Neural crest cell (in vitro differentiated cells): ENCODE data around the gene DACT1. TPM values are rescaled to one million over a fixed set of nuclear protein-coding genes. Genes with fewer than 3 reads are reported as not detected.

ENCODE experiments used
- DNase-seq: peaks from one replicate; pipeline ENCODE4 v3.0.0; 2021; ENCODE audit warnings: low read depth, mixed read lengths, low spot score
- H3K27ac Mint-ChIP-seq: one replicate; pipeline ENCODE4 v1.8.0; 2021; ENCODE audit warnings: mild to moderate bottlenecking, mixed read lengths; ENCODE audit not compliant: unreplicated experiment
- H3K27me3 Mint-ChIP-seq: 2 replicates; pipeline ENCODE4 v1.8.0; 2021; ENCODE audit warnings: low read depth, mild to moderate bottlenecking, mixed read lengths
- H3K36me3 Mint-ChIP-seq: 2 replicates; pipeline ENCODE4 v1.8.0; 2021; ENCODE audit warnings: low read depth, mild to moderate bottlenecking, mixed read lengths
- H3K4me1 Mint-ChIP-seq: 2 replicates; pipeline ENCODE4 v1.8.0; 2021; ENCODE audit warnings: mixed read lengths
- H3K4me3 Mint-ChIP-seq: one replicate; pipeline ENCODE4 v1.8.0; 2021; ENCODE audit warnings: mild to moderate bottlenecking, mixed read lengths
- H3K9me3 Mint-ChIP-seq: 2 replicates; pipeline ENCODE4 v1.8.0; 2021; ENCODE audit warnings: mixed read lengths
- CTCF ChIP-seq: fragments of 200-600 bp; sonication (generic); conservative IDR thresholded peaks from 2 replicates; pipeline ENCODE4 v1.5.0; 2021; ENCODE audit warnings: antibody characterized with exemption, mild to moderate bottlenecking
- total RNA-seq: library from RNA; stranded (reverse); gene quantifications from 2 replicates; pipeline ENCODE4 v1.2.1, GENCODE V29; 2021

The DACT1 gene
- total RNA-seq, 1 donor from 2014 or later = 5.2 TPM

GRCh38 chr14:58668848-58669480 is 31.2 kb downstream of the DACT1 start:
- H3K27ac Mint-ChIP-seq = no peak overlapping the region
- H3K36me3 Mint-ChIP-seq = no peaks in the 10 kb centered on the region
- no peak overlapping the region for H3K4me3 Mint-ChIP-seq
- DNase-seq = no peak
- no peaks in the 10 kb centered on the region for H3K9me3 Mint-ChIP-seq
- TF ChIP-seq CTCF = no peak
- H3K4me1 Mint-ChIP-seq = no peaks in the 10 kb centered on the region
- no peaks in the 10 kb centered on the region for H3K27me3 Mint-ChIP-seq

GRCh38 chr14:58669556-58670200 is 31.9 kb downstream of the DACT1 start:
- Mint-ChIP-seq H3K4me3 (no peak overlapping the region), H3K27me3 (no peaks in the 10 kb centered on the region), H3K36me3 (no peaks in the 10 kb centered on the region), H3K27ac (no peak overlapping the region), H3K9me3 (no peaks in the 10 kb centered on the region), H3K4me1 (no peaks in the 10 kb centered on the region)
- no peak for TF ChIP-seq CTCF
- DNase-seq = no peak

GRCh38 chr14:58671024-58671423 is 33.3 kb downstream of the DACT1 start:
- Mint-ChIP-seq H3K4me1 (no peaks in the 10 kb centered on the region), H3K9me3 (no peaks in the 10 kb centered on the region), H3K27ac (no peak overlapping the region), H3K36me3 (no peaks in the 10 kb centered on the region), H3K4me3 (no peak overlapping the region), H3K27me3 (no peaks in the 10 kb centered on the region)
- no peak for TF ChIP-seq CTCF
- DNase-seq = no peak

GRCh38 chr14:58671436-58671835 is 33.7 kb downstream of the DACT1 start:
- no peak for TF ChIP-seq CTCF
- H3K9me3 Mint-ChIP-seq = no peaks in the 10 kb centered on the region
- no peaks in the 10 kb centered on the region for H3K27me3 Mint-ChIP-seq
- no peak overlapping the region for H3K4me3 Mint-ChIP-seq
- H3K4me1 Mint-ChIP-seq = no peaks in the 10 kb centered on the region
- H3K36me3 Mint-ChIP-seq = no peaks in the 10 kb centered on the region
- H3K27ac Mint-ChIP-seq = no peak overlapping the region
- DNase-seq = no peak

GRCh38 chr14:58673722-58674121 is 36.0 kb downstream of the DACT1 start:
- DNase-seq = no peak
- Mint-ChIP-seq H3K4me3 (no peak overlapping the region), H3K27ac (no peak overlapping the region), H3K27me3 (no peaks in the 10 kb centered on the region), H3K36me3 (no peaks in the 10 kb centered on the region), H3K4me1 (no peaks in the 10 kb centered on the region), H3K9me3 (no peaks in the 10 kb centered on the region)
- no peak for TF ChIP-seq CTCF
